ENCODE results near the gene CRELD1. TPM values are rescaled to one million over a fixed set of nuclear protein-coding genes. Genes with fewer than 3 reads are reported as not detected.

The CRELD1 gene
- total and polyA plus RNA-seq, 2 of the 13 experiments (the other 11 are each of a cell fraction or from before 2014, with no cell fraction given): 27.1 to 61.9 TPM

- TF ChIP-seq, protein P1, sequence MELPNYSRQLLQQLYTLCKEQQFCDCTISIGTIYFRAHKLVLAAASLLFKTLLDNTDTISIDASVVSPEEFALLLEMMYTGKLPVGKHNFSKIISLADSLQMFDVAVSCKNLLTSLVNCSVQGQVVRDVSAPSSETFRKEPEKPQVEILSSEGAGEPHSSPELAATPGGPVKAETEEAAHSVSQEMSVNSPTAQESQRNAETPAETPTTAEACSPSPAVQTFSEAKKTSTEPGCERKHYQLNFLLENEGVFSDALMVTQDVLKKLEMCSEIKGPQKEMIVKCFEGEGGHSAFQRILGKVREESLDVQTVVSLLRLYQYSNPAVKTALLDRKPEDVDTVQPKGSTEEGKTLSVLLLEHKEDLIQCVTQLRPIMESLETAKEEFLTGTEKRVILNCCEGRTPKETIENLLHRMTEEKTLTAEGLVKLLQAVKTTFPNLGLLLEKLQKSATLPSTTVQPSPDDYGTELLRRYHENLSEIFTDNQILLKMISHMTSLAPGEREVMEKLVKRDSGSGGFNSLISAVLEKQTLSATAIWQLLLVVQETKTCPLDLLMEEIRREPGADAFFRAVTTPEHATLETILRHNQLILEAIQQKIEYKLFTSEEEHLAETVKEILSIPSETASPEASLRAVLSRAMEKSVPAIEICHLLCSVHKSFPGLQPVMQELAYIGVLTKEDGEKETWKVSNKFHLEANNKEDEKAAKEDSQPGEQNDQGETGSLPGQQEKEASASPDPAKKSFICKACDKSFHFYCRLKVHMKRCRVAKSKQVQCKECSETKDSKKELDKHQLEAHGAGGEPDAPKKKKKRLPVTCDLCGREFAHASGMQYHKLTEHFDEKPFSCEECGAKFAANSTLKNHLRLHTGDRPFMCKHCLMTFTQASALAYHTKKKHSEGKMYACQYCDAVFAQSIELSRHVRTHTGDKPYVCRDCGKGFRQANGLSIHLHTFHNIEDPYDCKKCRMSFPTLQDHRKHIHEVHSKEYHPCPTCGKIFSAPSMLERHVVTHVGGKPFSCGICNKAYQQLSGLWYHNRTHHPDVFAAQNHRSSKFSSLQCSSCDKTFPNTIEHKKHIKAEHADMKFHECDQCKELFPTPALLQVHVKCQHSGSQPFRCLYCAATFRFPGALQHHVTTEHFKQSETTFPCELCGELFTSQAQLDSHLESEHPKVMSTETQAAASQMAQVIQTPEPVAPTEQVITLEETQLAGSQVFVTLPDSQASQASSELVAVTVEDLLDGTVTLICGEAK (IDR thresholded peaks at IDR 0.05): no peak
- TF ChIP-seq, protein P1 (CRISPR knock-in tag; IDR thresholded peaks at IDR 0.05): no peak
- TF ChIP-seq ZNF33B (CRISPR knock-in tag; IDR thresholded peaks at IDR 0.05) (no peak), EZH2 (conservative IDR thresholded peaks at IDR 0.05; ENCODE audit: low read depth, low read length) (no peak), ZSCAN22 (CRISPR knock-in tag; IDR thresholded peaks at IDR 0.05) (no peak), RARA (CRISPR knock-in tag; IDR thresholded peaks at IDR 0.05) (no peak; the same call in none of the 2 replicates), ZNF781 (CRISPR knock-in tag; IDR thresholded peaks at IDR 0.05; ENCODE audit: borderline replicate concordance, not compliant biosample characterization) (no peak), REPIN1 (CRISPR knock-in tag; IDR thresholded peaks at IDR 0.05; ENCODE audit: borderline replicate concordance, low read depth) (no peak), CEBPG (CRISPR knock-in tag; IDR thresholded peaks at IDR 0.05) (peak; percentile 29), ZNF549 (CRISPR knock-in tag; IDR thresholded peaks at IDR 0.05) (no peak), ZFP82 (CRISPR knock-in tag; IDR thresholded peaks at IDR 0.05; ENCODE audit: borderline replicate concordance) (no peak)
- TF ChIP-seq, protein P2, sequence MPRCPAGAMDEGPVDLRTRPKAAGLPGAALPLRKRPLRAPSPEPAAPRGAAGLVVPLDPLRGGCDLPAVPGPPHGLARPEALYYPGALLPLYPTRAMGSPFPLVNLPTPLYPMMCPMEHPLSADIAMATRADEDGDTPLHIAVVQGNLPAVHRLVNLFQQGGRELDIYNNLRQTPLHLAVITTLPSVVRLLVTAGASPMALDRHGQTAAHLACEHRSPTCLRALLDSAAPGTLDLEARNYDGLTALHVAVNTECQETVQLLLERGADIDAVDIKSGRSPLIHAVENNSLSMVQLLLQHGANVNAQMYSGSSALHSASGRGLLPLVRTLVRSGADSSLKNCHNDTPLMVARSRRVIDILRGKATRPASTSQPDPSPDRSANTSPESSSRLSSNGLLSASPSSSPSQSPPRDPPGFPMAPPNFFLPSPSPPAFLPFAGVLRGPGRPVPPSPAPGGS (CRISPR knock-in tag; IDR thresholded peaks at IDR 0.05): no peak
- TF ChIP-seq, protein P3, sequence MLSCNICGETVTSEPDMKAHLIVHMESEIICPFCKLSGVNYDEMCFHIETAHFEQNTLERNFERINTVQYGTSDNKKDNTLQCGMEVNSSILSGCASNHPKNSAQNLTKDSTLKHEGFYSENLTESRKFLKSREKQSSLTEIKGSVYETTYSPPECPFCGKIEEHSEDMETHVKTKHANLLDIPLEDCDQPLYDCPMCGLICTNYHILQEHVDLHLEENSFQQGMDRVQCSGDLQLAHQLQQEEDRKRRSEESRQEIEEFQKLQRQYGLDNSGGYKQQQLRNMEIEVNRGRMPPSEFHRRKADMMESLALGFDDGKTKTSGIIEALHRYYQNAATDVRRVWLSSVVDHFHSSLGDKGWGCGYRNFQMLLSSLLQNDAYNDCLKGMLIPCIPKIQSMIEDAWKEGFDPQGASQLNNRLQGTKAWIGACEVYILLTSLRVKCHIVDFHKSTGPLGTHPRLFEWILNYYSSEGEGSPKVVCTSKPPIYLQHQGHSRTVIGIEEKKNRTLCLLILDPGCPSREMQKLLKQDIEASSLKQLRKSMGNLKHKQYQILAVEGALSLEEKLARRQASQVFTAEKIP (CRISPR knock-in tag; IDR thresholded peaks at IDR 0.05; ENCODE audit: borderline replicate concordance): no peak
- TF ChIP-seq, protein P4, sequence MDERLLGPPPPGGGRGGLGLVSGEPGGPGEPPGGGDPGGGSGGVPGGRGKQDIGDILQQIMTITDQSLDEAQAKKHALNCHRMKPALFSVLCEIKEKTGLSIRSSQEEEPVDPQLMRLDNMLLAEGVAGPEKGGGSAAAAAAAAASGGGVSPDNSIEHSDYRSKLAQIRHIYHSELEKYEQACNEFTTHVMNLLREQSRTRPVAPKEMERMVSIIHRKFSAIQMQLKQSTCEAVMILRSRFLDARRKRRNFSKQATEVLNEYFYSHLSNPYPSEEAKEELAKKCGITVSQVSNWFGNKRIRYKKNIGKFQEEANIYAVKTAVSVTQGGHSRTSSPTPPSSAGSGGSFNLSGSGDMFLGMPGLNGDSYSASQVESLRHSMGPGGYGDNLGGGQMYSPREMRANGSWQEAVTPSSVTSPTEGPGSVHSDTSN (CRISPR knock-in tag; IDR thresholded peaks at IDR 0.05): no peak
Measured at GRCh38 chr3:9897408-9898372, 35.9 kb upstream of the CRELD1 start (continued).
